ENCODE measurements around the gene COL6A2.
"Not testable (repeated sequence)": the region's sequence is repeated elsewhere in the genome, so short reads cannot be mapped to it uniquely, and the experiment has no call there.

COL6A2 gene

DNA sequence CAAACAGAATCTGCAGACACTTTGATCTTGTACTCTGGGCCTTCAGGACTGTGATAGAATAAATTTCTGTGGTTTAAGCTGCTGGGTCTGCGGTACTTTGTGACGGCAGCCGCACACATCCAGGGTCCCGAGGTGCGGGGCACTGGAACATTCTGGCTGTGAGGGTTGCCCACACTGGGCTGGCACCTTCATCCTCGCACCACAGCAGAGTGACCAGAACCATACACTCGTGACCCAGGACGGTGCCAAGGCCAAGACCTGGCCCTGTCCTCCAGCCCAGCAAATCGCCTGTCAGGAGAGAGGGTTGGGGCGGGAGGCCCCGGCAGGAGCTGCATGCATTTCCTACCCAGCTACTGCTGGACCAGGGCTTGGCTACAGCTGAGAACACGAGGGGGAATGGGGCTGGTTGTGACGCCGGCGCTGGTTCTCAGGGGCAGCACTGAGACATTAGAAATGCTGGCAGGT lies 60.1 kb downstream of the COL6A2 start:
- no peak for DNase-seq

DNA sequence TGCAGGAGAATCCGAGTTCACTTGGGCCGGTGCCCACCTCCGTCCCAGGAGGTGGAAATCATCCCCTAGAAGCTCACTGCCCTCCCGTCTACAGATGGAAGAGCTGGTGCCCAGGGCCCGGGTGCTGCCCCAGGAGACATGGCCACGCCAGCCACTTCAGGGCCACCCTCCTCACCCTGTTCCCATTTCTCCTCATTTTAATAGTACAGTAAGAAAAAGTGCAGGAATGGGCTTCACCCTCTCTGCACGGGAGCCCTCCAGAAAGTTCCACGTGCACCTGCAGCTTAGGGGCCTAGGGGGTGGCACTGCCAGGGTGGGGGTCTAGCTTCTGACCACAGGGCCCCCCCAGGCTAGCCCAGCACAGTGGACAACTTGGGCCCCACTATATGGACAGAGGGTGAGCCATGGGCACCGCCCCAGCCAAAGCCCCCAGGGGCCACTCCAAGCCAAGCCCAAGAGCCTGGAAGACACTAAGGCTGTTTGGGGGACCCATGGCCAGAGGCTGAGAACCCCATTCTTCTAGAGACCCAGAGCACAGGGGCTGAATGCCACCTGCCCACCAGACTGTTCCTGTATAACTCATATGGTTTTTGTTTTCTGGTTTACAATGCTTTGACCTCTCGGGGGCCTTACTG lies 60.9 kb downstream of the COL6A2 start:
- no peak for DNase-seq

GRCh38 chr21:46159390-46159789 lies 61.5 kb downstream of the COL6A2 start:
- no peak for DNase-seq

DNA sequence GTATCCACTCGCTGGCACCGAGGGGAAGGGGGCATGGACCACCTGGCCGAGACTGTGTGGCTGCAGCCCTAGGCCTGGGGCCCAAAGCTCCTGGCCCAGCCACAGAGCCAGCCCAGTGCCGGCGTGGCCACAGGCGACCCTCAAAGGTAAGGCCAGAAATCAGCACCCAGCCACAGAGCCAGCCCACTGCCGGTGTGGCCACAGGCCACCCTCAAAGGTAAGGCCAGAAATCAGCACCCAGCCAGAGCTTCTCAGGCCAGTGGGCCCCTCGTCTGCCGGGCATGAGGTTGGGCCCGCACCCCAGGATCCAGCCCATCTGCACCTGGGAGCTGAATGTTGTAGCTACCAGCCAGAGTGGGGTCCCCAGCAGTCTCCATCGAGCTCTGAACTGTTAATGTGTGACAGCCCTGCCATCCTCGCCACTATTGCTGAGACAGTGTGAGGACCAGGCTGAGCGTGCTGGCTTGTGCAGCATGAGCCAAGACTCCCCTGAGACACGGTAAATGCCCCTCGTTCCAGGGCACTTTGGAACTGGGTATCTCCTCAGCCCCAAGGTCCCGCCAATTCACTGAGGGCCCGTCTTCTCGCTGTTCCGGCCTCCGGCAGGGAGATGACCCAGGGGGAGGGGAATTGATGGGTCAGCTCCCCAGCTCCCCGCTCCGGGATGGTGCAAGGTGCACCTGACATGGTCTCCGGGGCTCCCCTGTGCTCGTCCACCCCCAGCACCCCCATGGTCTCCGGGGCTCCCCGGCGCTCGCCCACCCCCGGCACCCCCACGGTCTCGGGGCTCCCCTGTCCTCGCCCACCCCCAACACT lies 62.1 kb downstream of the COL6A2 start:
- DNase-seq = no peak

GRCh38 chr21:46160657-46160906 lies 62.7 kb downstream of the COL6A2 start:
- no peak for DNase-seq

DNA sequence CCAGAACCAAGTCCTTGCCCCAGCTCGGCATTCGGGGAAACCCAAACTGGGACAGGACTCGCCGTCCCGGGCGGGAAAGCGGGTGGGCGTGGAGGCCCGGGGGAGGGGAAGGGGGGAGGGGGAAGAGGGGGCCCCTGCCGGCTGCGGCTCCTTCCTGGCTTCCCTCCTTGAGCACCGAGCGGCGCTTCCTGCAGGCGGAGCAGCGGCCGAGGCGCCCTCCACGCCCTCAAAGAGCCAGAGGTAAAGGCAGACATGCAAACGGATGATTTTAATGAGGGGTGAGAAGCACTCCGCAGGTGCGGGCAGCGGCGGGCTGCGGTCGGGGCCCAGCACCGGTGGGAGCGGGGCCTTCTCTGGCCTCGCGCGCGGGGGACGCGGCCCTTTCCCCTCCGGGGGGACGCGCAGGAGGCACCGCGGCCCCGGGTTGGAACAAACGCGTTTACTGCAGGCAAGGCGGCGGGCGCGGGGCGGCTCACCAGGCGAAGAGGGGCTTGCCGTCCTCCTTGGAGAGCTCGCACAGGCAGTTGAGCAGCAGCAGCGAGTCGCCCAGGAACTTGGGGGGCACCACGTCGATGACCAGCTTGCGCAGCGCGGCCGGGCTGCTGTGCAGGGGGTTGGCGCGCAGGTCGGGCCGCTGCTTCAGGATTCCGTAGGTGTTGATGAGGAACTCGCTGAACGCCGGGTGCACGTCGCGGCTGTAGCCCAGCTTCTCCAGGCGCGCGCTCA lies 63.2 kb downstream of the COL6A2 start:
- DNase-seq = no peak

DNA sequence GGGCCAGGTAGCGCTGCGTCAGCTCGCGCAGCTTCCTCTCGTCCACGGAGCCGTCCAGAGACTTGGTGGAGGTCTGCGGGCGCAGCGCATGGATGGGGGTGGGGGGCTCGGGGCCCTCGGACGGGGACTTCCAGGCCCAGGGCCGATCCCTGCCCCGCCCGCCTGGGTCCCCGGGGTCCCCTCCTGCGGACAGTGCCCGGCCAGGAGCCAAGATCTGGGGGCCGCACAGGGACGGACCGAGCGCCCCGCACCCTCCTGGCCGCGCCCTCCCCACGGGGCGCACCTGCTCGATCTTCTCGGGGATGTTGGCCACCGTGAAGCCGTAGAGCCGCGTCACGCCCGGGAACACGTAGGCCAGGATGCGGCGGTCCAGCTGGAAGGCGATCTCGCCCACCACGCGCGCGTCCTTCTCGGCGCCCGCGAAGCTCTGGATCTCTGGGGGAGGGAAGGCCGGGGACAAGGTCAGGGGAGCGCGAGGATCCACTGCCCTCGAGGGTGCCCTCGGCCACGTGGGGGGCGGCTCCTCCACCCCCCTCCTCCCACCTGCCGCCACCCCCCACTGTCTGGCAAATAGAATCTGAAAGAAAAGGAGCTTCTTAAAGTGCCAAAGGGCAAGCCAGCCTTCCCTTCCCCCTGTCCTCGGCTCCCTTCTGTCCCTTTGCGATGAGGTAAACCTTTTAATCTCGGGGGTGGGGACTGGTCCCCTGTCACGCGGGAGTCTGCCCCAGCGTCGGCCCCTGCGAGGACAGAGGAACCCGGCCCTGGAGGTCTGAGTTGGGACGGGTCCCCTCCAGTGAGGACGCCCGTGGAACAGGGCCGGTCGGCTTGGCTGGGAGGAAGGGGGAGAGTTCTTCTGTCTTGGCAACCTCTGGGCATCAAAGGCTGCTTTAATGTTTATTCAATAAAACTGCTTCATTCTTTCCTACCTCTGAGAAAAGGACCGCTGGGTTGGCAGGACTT lies 64.0 kb downstream of the COL6A2 start:
- DNase-seq = no peak

- DNase-seq = no peak
Observed at GRCh38 chr21:46163380-46163779, 65.5 kb downstream of the COL6A2 start.

- no peak for DNase-seq
Observed at GRCh38 chr21:46165098-46165497, 67.2 kb downstream of the COL6A2 start.

- DNase-seq = no peak
Observed at GRCh38 chr21:46168238-46168637, 70.3 kb downstream of the COL6A2 start.

DNA sequence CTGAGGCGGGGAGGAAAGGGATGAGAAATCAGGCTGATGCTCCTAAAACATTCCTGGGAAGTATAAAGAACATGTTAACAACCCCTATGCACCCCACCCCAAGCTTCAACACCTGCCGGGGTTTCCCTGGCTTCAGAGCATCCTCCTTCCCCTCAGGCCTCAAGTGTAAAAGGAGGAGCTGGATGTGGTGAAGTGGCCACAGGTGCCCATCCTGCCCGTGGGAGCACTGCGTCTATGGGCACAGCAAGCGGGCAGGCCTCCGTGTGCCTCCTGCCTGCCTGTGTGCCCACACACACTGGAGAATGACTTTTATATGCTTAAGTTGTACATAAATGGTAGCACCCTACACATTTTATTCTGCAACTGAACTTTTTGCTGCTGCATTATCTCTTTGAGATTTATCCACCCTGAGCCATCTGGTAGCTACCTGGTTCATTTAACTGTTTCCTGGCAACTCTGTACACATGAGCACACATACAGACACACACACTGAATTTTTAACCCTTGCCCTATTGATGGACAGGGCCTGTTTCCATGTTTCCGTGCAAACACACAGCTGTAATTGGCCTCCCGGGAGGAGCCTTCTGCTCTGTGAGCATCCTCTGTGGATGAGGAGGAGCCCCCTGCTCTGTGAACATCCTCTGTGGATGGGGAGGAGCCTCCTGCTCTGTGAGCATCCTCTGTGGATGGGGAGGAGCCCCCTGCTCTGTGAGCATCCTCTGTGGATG lies 70.9 kb downstream of the COL6A2 start:
- no peak for DNase-seq

GRCh38 chr21:46170436-46171193 lies 72.7 kb downstream of the COL6A2 start:
- not testable (repeated sequence) for DNase-seq

GRCh38 chr21:46171585-46171984 lies 73.7 kb downstream of the COL6A2 start:
- DNase-seq = no peak

DNA sequence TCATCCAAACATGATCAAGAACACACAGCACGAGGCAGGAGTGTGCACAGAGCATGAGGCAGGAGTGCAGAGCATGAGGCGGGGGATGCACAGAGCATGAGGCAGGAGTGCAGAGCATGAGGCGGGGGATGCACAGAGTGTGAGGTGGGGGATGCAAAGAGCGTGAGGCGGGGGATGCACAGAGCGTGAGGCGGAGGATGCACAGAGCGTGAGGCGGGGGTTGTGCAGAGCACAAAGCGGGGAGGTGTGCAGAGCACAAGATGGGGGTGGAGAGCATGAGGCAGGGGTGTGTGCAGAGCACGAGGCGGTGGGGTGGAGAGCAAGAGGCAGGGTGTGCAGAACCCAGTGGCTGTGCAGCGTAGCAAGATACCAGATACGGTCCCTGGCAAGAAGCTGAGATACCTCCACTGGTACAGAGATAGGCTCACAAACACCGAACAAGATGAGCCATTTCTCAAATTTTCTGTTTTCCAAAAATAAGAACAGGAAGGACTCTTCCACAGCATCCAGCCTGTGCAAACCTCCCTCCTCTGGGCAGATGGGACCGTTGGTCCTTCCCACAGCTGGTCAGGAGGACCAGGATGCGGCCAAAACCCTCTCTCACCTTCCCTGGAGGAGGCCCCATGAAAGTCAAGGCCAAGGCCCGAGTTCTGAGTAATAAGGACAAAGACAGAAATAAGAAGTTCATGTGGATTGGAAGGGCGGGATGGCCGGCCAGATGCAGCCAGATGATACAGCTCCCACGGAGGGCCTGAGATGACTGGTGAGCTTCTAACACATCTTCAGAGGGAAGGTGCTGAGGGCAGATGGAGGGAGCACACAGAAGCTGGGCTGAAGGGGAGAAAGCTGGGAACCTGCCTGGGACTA lies 74.3 kb downstream of the COL6A2 start:
- DNase-seq = no peak

DNA sequence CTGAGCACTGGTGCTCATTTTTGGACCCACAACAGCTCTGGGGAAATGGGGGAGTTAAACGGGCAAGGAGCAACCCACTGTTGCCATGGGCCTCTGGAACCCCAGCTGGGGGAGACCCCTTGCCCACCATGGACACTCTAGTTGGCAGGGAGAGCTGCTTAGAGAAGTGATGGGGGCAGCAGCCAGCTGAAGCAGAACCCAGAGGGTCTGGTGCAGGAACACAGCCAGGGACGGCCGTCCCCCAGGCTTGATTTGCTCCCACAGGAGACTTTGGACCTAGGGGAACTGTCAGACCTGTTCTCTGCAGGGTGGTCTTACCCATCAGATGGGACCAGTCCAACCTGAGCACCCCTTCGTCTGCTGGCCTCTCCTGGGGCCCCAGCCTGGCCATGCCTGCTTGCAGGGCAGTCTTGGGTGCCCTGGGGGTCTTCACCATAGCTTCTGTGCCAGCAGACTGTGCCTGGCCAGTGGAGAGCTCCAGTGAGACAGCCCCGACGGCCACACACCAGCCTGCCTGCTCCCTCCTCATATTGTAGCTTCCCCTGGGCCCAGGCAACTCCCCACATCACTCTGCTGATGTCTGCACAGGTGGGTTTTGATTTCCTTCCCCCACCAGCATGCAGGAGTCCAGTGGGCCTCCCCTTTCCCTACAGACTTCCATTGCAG lies 75.1 kb downstream of the COL6A2 start:
- DNase-seq = no peak

GRCh38 chr21:46173573-46173972 lies 75.7 kb downstream of the COL6A2 start:
- no peak for DNase-seq

- DNase-seq = not testable (repeated sequence)
Observed at GRCh38 chr21:46176443-46177129, 78.7 kb downstream of the COL6A2 start.

GRCh38 chr21:46178961-46179360 lies 81.0 kb downstream of the COL6A2 start:
- no peak for DNase-seq

Data from T1000 (cell line).